ENCODE data around the gene MFAP3.

DNA sequence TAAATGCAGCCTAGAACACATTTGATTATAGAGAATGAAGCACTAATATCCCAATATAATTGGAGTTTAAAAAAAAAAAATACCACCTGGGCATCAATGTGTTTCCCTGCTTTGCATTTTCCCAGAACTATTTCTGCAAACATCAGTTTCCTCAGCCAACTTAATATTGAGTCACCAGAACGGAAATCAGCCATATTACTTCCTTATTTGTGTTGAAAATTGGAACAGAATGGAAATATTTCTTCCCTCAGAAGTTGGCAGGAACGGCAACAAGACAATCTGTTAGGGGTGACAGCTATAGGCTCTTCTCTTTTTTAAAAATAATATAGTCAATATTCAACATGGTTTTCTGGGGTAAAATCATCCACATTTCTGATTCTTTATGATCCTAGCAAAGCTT, 4.0 kb downstream of the MFAP3 start:
- TF ChIP-seq, protein P1, sequence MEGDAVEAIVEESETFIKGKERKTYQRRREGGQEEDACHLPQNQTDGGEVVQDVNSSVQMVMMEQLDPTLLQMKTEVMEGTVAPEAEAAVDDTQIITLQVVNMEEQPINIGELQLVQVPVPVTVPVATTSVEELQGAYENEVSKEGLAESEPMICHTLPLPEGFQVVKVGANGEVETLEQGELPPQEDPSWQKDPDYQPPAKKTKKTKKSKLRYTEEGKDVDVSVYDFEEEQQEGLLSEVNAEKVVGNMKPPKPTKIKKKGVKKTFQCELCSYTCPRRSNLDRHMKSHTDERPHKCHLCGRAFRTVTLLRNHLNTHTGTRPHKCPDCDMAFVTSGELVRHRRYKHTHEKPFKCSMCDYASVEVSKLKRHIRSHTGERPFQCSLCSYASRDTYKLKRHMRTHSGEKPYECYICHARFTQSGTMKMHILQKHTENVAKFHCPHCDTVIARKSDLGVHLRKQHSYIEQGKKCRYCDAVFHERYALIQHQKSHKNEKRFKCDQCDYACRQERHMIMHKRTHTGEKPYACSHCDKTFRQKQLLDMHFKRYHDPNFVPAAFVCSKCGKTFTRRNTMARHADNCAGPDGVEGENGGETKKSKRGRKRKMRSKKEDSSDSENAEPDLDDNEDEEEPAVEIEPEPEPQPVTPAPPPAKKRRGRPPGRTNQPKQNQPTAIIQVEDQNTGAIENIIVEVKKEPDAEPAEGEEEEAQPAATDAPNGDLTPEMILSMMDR (IDR thresholded peaks at IDR 0.05): no peak
- TF ChIP-seq EP300 (IDR thresholded peaks at IDR 0.05) (no peak), POLR2AphosphoS5 (IDR thresholded peaks at IDR 0.05) (no peak), POLR2A (IDR thresholded peaks at IDR 0.05) (no peak)
